GM12878 (cell line): ENCODE measurements around the gene KDM6B. TPM values are rescaled to one million over a fixed set of nuclear protein-coding genes. Genes with fewer than 3 reads are reported as not detected.
A peak's percentile ranks its signal among the peaks of the same experiment; 100 is the strongest.

ENCODE experiments used
- ATF7 ChIP-seq: fragments of 450-650 bp; IDR thresholded peaks from 2 replicates; pipeline ENCODE4 v1.6.1; 2016; ENCODE audit warnings: low read depth, mild to moderate bottlenecking
- BACH1 ChIP-seq: fragments of 450-650 bp; IDR thresholded peaks from 2 replicates; pipeline ENCODE4 v1.6.1; 2017; ENCODE audit warnings: mild to moderate bottlenecking, borderline replicate concordance
- CBX3 ChIP-seq: fragments of 200-600 bp; sonication (generic); IDR thresholded peaks from 2 replicates; pipeline ENCODE4 v1.6.1; 2016; ENCODE audit warnings: low read depth, borderline replicate concordance
- EP300 ChIP-seq, 2 experiments: fragments of 150-350 bp in 1 of 2; IDR thresholded peaks; 2 replicates each; pipeline ENCODE4 v1.6.1; 2011 to 2012; ENCODE audit warnings: low read depth in 2 of 2, low read length in 2 of 2, borderline replicate concordance in 1 of 2, improper control_type of control experiment in 1 of 2, inconsistent platforms in 1 of 2; ENCODE audit not compliant: control insufficient read depth in 1 of 2
- JUND ChIP-seq: IDR thresholded peaks from 2 replicates; pipeline ENCODE4 v1.6.1; 2012; ENCODE audit warnings: low read depth, mild to moderate bottlenecking, low read length, improper control_type of control experiment, moderate library complexity
- MTA3 ChIP-seq: IDR thresholded peaks from 2 replicates; pipeline ENCODE4 v1.6.1; 2012; ENCODE audit warnings: low read length, inconsistent platforms, borderline replicate concordance
- MYC ChIP-seq: IDR thresholded peaks from 2 replicates; pipeline ENCODE4 v1.6.1; 2011; ENCODE audit warnings: mild to moderate bottlenecking, low read length, moderate library complexity, inconsistent platforms; ENCODE audit not compliant: insufficient read depth, insufficient replicate concordance, insufficient read length, severe bottlenecking
- NBN ChIP-seq: fragments of 450-650 bp; IDR thresholded peaks from 2 replicates; pipeline ENCODE4 v1.6.1; 2016
- NR2F1 ChIP-seq: fragments of 450-650 bp; conservative IDR thresholded peaks from 2 replicates; pipeline ENCODE4 v1.6.1; 2017; ENCODE audit warnings: mild to moderate bottlenecking
- NRF1 ChIP-seq: conservative IDR thresholded peaks from 2 replicates; pipeline ENCODE4 v1.6.1; 2011; ENCODE audit warnings: mild to moderate bottlenecking, low read depth, low read length, improper control_type of control experiment
- POLR2AphosphoS2 ChIP-seq: IDR thresholded peaks from 2 replicates; pipeline ENCODE4 v1.6.1; 2011; ENCODE audit warnings: low read depth, mild to moderate bottlenecking, low read length, improper control_type of control experiment, moderate library complexity
- POLR2AphosphoS5 ChIP-seq: IDR thresholded peaks from 2 replicates; pipeline ENCODE4 v1.6.1; 2011; ENCODE audit warnings: mild to moderate bottlenecking, low read length, inconsistent platforms
- RB1 ChIP-seq: fragments of 450-650 bp; formaldehyde crosslinking; IDR thresholded peaks from 2 replicates; pipeline ENCODE4 v1.6.1; 2017; ENCODE audit warnings: mild to moderate bottlenecking, borderline replicate concordance
- RUNX3 ChIP-seq: IDR thresholded peaks from 2 replicates; pipeline ENCODE4 v1.6.1; 2012; ENCODE audit warnings: low read length, inconsistent platforms
- SUZ12 ChIP-seq: fragments of 200-600 bp; sonication (generic); IDR thresholded peaks from one replicate; pipeline ENCODE4 v1.6.1; 2018; ENCODE audit warnings: antibody characterized with exemption, mild to moderate bottlenecking; ENCODE audit not compliant: unreplicated experiment
- ZNF622 ChIP-seq: fragments of 450-650 bp; IDR thresholded peaks from 2 replicates; pipeline ENCODE4 v1.6.1; 2017; ENCODE audit warnings: mild to moderate bottlenecking, inconsistent platforms
- ZZZ3 ChIP-seq: IDR thresholded peaks from 2 replicates; pipeline ENCODE4 v1.6.1; 2011; ENCODE audit warnings: low read depth; ENCODE audit not compliant: control insufficient read depth, insufficient read length
- polyA plus RNA-seq, 11 experiments: library from polyadenylated mRNA; depleted of rRNA in 4 of 11; unstranded in 6 of 11; stranded (reverse) in 5 of 11; fragments of >200 nt; fragmentation: Nextera tagmentation in 4 of 11; fragmentation: Illumina TruSeq in 1 of 11; extraction: Ambion mirVana in 4 of 11; extraction: Trizol in 1 of 11; gene quantifications; 1 replicate in 1 of 11; 2 replicates in 10 of 11; pipeline versions ENCODE4 v1.2.1 to v1.2.3, GENCODE V29; 2011 to 2016; ENCODE audit warnings: inconsistent platforms in 2 of 11, missing spikeins in 2 of 11, low read depth in 1 of 11
- total RNA-seq, 4 experiments: library from RNA; depleted of rRNA in 3 of 4; stranded (reverse); fragments of >200 nt in 3 of 4; fragmentation: Illumina TruSeq in 1 of 4; extraction: Trizol in 1 of 4; gene quantifications; 2 replicates each; pipeline versions ENCODE4 v1.2.1 to v1.2.3, GENCODE V29; 2013 to 2021
- TF ChIP-seq, protein P1 (sequence below): IDR thresholded peaks from 2 replicates; pipeline ENCODE4 v1.6.1; 2012; ENCODE audit warnings: low read depth, low read length, improper control_type of control experiment
- TF ChIP-seq, protein P2 (sequence below): IDR thresholded peaks from 2 replicates; pipeline ENCODE4 v1.6.1; 2012; ENCODE audit warnings: low read depth, low read length, improper control_type of control experiment
- TF ChIP-seq, protein P3 (sequence below): IDR thresholded peaks from 2 replicates; pipeline ENCODE4 v1.6.1; 2012; ENCODE audit warnings: improper control_type of control experiment, low read depth, low read length; ENCODE audit not compliant: insufficient replicate concordance
- TF ChIP-seq, protein P4 (sequence below): fragments of 450-650 bp; IDR thresholded peaks from 2 replicates; pipeline ENCODE4 v1.6.1; 2017; ENCODE audit warnings: mild to moderate bottlenecking, low read depth, inconsistent platforms; ENCODE audit not compliant: poor library complexity, severe bottlenecking

KDM6B gene
- total and polyA plus RNA-seq, 10 of the 15 experiments (the other 5 are each of a cell fraction or from before 2014, with no cell fraction given) = 0.05 to 33.5 (median 2.3) TPM

DNA sequence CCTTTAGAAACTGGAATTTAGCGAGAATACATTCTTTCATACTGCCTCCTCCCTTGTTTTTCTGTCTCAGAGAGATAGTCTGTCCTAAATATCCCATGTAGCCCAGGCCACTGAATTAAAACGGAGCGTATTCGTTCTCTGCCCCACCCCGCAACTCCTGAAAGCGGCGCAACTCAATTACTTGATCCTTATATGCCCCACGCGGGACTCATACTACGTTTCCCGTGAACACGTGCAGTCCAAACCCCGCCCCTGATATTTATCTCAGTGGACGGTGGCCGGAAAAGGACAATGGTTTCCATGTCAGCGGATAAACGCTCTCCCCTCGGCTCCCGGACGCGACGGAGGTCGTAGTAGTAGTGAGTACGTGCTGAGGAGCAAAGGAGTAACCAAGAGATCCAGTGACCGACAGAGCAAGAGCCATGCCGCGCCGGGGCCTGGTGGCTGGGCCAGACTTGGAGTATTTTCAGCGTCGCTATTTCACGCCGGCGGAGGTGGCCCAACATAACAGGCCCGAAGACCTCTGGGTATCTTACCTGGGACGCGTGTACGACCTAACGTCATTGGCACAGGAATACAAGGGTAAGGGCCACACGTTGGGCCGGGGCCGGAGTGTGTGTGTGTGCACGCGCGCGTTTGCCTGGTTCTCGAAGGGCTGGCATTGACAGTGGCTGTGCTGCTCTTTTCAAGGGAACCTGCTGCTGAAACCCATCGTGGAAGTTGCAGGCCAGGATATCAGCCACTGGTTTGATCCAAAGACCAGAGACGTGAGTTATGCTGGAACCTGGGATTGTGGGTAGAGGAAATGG lies 23.9 kb downstream of the KDM6B start, which contains the start of gene CYB5D1 (continued):
- TF ChIP-seq NR2F1 (no peak), NRF1 (no peak), POLR2AphosphoS2 (peak; percentile 69), ATF7 (no peak), MTA3 (no peak), JUND (no peak), RB1 (no peak), POLR2AphosphoS5 (0 out of 2 replicates have a peak, but pooled peaks have one; percentile 37), CBX3 (no peak), ZZZ3 (no peak), BACH1 (no peak; the same call in 1 of the 2 replicates), EP300 (IDR thresholded peaks at IDR 0.05; ENCODE audit: borderline replicate concordance in 1 of 2, control insufficient read depth in 1 of 2, low read depth in 2 of 2, low read length in 2 of 2) (peak in 1 of 2 experiments; percentile 43; a peak in 1 of 4 replicates), RUNX3 (no peak), MYC (no peak), NBN (no peak; the same call in 1 of the 2 replicates), SUZ12 (no peak), ZNF622 (no peak)
- TF ChIP-seq, protein P1, sequence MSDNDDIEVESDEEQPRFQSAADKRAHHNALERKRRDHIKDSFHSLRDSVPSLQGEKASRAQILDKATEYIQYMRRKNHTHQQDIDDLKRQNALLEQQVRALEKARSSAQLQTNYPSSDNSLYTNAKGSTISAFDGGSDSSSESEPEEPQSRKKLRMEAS = peak; percentile 89
- TF ChIP-seq, protein P2, sequence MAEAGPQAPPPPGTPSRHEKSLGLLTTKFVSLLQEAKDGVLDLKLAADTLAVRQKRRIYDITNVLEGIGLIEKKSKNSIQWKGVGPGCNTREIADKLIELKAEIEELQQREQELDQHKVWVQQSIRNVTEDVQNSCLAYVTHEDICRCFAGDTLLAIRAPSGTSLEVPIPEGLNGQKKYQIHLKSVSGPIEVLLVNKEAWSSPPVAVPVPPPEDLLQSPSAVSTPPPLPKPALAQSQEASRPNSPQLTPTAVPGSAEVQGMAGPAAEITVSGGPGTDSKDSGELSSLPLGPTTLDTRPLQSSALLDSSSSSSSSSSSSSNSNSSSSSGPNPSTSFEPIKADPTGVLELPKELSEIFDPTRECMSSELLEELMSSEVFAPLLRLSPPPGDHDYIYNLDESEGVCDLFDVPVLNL = peak; percentile 42; the same call in 1 of the 2 replicates
- TF ChIP-seq, protein P3, sequence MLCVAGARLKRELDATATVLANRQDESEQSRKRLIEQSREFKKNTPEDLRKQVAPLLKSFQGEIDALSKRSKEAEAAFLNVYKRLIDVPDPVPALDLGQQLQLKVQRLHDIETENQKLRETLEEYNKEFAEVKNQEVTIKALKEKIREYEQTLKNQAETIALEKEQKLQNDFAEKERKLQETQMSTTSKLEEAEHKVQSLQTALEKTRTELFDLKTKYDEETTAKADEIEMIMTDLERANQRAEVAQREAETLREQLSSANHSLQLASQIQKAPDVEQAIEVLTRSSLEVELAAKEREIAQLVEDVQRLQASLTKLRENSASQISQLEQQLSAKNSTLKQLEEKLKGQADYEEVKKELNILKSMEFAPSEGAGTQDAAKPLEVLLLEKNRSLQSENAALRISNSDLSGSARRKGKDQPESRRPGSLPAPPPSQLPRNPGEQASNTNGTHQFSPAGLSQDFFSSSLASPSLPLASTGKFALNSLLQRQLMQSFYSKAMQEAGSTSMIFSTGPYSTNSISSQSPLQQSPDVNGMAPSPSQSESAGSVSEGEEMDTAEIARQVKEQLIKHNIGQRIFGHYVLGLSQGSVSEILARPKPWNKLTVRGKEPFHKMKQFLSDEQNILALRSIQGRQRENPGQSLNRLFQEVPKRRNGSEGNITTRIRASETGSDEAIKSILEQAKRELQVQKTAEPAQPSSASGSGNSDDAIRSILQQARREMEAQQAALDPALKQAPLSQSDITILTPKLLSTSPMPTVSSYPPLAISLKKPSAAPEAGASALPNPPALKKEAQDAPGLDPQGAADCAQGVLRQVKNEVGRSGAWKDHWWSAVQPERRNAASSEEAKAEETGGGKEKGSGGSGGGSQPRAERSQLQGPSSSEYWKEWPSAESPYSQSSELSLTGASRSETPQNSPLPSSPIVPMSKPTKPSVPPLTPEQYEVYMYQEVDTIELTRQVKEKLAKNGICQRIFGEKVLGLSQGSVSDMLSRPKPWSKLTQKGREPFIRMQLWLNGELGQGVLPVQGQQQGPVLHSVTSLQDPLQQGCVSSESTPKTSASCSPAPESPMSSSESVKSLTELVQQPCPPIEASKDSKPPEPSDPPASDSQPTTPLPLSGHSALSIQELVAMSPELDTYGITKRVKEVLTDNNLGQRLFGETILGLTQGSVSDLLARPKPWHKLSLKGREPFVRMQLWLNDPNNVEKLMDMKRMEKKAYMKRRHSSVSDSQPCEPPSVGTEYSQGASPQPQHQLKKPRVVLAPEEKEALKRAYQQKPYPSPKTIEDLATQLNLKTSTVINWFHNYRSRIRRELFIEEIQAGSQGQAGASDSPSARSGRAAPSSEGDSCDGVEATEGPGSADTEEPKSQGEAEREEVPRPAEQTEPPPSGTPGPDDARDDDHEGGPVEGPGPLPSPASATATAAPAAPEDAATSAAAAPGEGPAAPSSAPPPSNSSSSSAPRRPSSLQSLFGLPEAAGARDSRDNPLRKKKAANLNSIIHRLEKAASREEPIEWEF = no peak
- TF ChIP-seq, protein P4, sequence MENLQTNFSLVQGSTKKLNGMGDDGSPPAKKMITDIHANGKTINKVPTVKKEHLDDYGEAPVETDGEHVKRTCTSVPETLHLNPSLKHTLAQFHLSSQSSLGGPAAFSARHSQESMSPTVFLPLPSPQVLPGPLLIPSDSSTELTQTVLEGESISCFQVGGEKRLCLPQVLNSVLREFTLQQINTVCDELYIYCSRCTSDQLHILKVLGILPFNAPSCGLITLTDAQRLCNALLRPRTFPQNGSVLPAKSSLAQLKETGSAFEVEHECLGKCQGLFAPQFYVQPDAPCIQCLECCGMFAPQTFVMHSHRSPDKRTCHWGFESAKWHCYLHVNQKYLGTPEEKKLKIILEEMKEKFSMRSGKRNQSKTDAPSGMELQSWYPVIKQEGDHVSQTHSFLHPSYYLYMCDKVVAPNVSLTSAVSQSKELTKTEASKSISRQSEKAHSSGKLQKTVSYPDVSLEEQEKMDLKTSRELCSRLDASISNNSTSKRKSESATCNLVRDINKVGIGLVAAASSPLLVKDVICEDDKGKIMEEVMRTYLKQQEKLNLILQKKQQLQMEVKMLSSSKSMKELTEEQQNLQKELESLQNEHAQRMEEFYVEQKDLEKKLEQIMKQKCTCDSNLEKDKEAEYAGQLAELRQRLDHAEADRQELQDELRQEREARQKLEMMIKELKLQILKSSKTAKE = peak; percentile 69
